Measurements from ENCODE around the gene SCG3. TPM values are rescaled to one million over a fixed set of nuclear protein-coding genes. Genes with fewer than 3 reads are reported as not detected.

Gene SCG3
- total and polyA plus RNA-seq, 4 donors: 0.15 TPM; not detected in 3

DNA sequence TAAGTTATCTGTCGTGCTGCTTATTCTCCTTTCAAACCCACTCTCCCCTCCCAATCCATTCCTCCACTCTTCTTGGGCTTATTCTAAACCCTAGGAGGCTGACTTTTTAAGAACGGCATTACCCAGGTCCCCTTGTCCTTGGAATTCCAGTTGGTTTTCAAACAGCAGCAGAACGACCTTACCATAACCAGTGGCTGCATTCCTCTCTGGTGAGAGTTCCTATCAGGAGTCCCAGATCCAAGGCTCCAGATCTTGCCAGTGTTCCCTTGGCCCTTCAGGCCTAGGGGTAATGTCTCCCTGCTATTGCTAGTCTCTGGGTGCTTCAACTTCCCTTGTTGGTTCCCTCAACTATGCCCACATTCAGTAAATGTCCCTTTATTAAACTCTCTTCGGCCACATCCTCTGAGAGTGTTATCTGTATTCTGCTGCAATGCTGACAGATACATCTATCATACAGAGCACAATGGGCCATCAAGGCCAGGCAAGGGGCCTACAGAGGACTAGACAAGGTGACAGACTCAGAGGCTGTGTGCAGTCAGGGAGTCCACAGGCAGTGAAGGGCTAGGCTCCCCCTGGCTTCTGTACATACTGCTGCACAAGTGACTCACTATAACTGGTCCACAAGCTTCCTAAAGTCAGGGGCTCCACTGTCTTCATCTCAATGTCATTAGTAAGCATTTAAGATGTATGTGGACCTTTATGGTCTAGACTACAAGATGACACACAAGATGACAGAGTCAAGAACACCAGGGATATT, 46.0 kb downstream of the SCG3 start:
- Histone ChIP-seq H3K27ac (ENCODE audit: low read depth in 1 of 2, low read length in 2 of 2) (no peak overlapping the region), H3K27me3 (ENCODE audit: control insufficient read depth in 1 of 2, insufficient read depth in 2 of 2, low read length in 1 of 2) (no peaks in the 10 kb centered on the region), H3K4me1 (ENCODE audit: control insufficient read depth in 1 of 2, insufficient read depth in 2 of 2, low read length in 2 of 2) (peaks cover 2% of the 10 kb centered on the region in 2 donors), H3K4me3 (ENCODE audit: low read length in 2 of 2) (no peak overlapping the region), H3K9me3 (ENCODE audit: control insufficient read depth, low read length) (no peaks in the 10 kb centered on the region), H3K36me3 (ENCODE audit: control insufficient read depth in 1 of 2, insufficient read depth in 2 of 2, low read length in 1 of 2) (no peaks in the 10 kb centered on the region)
- intact Hi-C loops (cut with DNase I): no loop called here
- no peak for ATAC-seq (ENCODE audit: low FRiP score)
- 80 to 85% methylated on average over 4 of the region's 4 CpGs for WGBS, 2 donors
- DNase-seq: no peak

DNA sequence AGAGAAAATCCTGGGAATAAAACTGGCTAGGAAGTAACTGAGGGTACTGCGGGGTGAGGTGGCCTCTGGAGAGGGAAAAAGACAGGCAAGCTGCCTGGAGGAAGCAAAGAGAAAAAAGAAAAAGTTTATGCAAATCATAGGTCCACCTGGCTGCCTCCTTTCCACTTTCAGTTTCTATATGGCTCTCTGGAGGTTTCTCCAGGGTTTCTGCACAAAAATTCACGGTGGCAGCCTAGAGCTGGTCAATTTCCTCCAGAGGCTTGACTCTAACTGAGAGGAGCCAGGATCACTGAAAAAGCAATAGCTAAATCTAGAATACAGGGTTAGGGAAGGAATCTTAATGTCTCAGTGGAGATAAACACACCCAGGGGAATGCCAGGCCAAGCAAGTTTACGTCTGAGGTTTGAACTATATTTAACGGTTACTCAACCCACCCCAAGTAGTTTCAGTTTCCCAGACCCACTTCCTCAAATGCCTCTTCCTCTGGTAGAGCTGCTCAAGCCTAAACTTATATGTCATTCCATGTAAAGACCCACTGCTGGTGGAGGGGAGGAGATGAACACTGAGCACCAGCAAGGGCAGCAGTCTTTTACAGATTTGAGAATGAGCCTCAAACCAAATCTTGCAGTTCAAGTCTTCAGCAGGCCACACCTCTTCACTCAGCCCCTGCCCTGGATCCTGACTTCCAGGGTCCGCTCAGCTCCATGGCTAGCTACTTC, 50.4 kb downstream of the SCG3 start:
- intact Hi-C loops (cut with DNase I): no loop called here
- no peaks in the 10 kb centered on the region for H3K36me3 ChIP-seq (ENCODE audit: control insufficient read depth in 1 of 2, insufficient read depth in 2 of 2, low read length in 1 of 2)
- no peaks in the 10 kb centered on the region for H3K9me3 ChIP-seq (ENCODE audit: control insufficient read depth, low read length)
- peaks cover 2% of the 10 kb centered on the region in 2 donors for H3K4me1 ChIP-seq (ENCODE audit: control insufficient read depth in 1 of 2, insufficient read depth in 2 of 2, low read length in 2 of 2)
- ATAC-seq (ENCODE audit: low FRiP score) (peak; percentile 69), DNase-seq (no peak)
- no peaks in the 10 kb centered on the region for H3K27me3 ChIP-seq (ENCODE audit: control insufficient read depth in 1 of 2, insufficient read depth in 2 of 2, low read length in 1 of 2)
- 29 to 30% methylated on average over 5 of the region's 5 CpGs for WGBS, 2 donors
- H3K4me3 ChIP-seq (ENCODE audit: low read length in 2 of 2): peak overlapping the region in 1 of 2 donors; percentile 43
- H3K27ac ChIP-seq (ENCODE audit: low read depth in 1 of 2, low read length in 2 of 2): peak overlapping the region; percentile 33 to 49

DNA sequence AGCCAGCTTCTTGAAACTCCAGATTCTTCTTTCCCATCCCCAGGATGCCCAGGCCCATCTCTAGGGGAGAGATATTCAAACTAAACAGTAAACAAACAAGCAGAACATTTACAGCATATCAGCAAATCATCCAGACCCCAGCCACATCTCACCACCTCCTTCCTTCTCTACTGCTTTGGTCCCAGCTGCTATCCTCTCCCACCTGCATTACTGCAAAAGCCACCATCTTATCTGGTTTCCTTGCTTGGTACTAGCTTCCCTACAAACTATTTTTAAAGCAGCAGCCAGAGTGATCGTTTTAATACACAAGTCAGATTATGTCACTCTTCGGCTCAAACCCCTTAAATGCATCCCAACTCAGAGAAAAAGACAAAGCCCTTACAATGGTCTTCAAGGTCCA, 51.3 kb downstream of the SCG3 start:
- Histone ChIP-seq H3K27ac (ENCODE audit: low read depth in 1 of 2, low read length in 2 of 2) (no peak overlapping the region), H3K4me3 (ENCODE audit: low read length in 2 of 2) (no peak overlapping the region), H3K4me1 (ENCODE audit: control insufficient read depth in 1 of 2, insufficient read depth in 2 of 2, low read length in 2 of 2) (peaks cover 2% of the 10 kb centered on the region in 2 donors), H3K9me3 (ENCODE audit: control insufficient read depth, low read length) (no peaks in the 10 kb centered on the region), H3K27me3 (ENCODE audit: control insufficient read depth in 1 of 2, insufficient read depth in 2 of 2, low read length in 1 of 2) (no peaks in the 10 kb centered on the region), H3K36me3 (ENCODE audit: control insufficient read depth in 1 of 2, insufficient read depth in 2 of 2, low read length in 1 of 2) (no peaks in the 10 kb centered on the region)
- DNase-seq: no peak
- 73 to 81% methylated on average over 2 of the region's 2 CpGs for WGBS, 2 donors
- ATAC-seq (ENCODE audit: low FRiP score): no peak
- intact Hi-C loops (cut with DNase I): no loop called here

DNA sequence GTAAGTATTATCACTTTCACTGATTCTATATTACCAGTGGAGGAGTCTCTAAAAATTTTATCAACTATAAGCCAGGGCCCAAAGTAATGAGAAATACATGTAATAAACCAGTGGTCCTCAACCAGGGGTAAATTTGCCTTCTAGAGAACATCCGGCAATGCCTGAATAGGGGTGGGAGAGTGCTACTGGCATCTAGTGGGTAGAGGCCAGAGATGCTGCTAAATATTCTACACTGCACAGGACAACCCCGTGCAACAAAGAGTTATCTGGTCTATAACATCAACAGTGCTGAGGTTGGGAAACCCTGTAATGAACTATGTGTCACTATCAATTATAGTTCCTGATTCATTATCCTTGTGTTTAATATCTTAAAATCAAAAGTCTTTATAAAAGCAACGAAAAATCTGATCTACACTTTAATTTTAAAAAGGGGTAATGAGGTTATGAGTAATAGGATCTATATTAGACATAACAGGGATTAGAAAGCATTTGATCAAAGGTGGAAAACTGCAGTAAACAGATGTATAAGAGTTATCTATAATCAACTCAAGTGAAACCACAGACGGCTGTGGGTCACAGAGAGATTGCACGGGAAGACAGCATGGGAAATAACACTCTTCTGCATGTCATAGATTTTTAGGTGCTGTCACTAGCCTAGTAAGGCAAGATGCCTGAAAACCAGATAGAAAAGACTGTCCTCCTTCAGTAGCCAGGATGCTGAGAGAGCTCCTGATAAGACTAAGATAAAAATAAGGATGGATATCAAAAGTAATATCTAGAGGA, 54.1 kb downstream of the SCG3 start:
- intact Hi-C loops (cut with DNase I): no loop called here
- no peak overlapping the region for H3K27ac ChIP-seq (ENCODE audit: low read depth in 1 of 2, low read length in 2 of 2)
- peaks cover 2% of the 10 kb centered on the region in 2 donors for H3K4me1 ChIP-seq (ENCODE audit: control insufficient read depth in 1 of 2, insufficient read depth in 2 of 2, low read length in 2 of 2)
- DNase-seq: no peak
- WGBS, 2 donors: 89 to 90% methylated on average over 5 of the region's 5 CpGs
- no peaks in the 10 kb centered on the region for H3K27me3 ChIP-seq (ENCODE audit: control insufficient read depth in 1 of 2, insufficient read depth in 2 of 2, low read length in 1 of 2)
- H3K9me3 ChIP-seq (ENCODE audit: control insufficient read depth, low read length): no peaks in the 10 kb centered on the region
- no peaks in the 10 kb centered on the region for H3K36me3 ChIP-seq (ENCODE audit: control insufficient read depth in 1 of 2, insufficient read depth in 2 of 2, low read length in 1 of 2)
- no peak overlapping the region for H3K4me3 ChIP-seq (ENCODE audit: low read length in 2 of 2)
- ATAC-seq (ENCODE audit: low FRiP score): no peak

DNA sequence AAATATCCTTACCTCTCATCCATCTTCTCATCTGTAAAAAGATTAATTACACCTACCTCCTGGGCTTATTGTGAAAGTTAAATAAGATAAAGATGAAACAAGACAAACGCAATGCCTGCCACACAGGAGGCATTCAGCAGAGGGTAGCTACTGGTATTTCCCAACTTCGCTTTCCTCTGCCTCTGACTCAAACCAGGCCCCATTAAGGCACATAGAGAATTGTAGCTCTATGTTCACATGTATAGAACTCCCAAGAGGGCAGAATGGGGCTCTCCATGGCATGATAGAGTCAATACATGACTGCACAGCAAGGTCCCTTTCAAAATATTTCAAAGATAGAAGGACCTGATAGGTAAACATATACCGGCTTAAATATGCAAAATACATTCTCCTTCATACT, 54.8 kb downstream of the SCG3 start:
- 86 to 89% methylated on average over 3 of the region's 3 CpGs for WGBS, 2 donors
- H3K4me3 ChIP-seq (ENCODE audit: low read length in 2 of 2): peak overlapping the region in 1 of 2 donors; percentile 98
- ATAC-seq (ENCODE audit: low FRiP score) (no peak), DNase-seq (no peak)
- intact Hi-C loops (cut with DNase I): no loop called here
- no peaks in the 10 kb centered on the region for H3K9me3 ChIP-seq (ENCODE audit: control insufficient read depth, low read length)
- peaks cover 2% of the 10 kb centered on the region in 2 donors for H3K4me1 ChIP-seq (ENCODE audit: control insufficient read depth in 1 of 2, insufficient read depth in 2 of 2, low read length in 2 of 2)
- no peaks in the 10 kb centered on the region for H3K27me3 ChIP-seq (ENCODE audit: control insufficient read depth in 1 of 2, insufficient read depth in 2 of 2, low read length in 1 of 2)
- no peak overlapping the region for H3K27ac ChIP-seq (ENCODE audit: low read depth in 1 of 2, low read length in 2 of 2)
- no peaks in the 10 kb centered on the region for H3K36me3 ChIP-seq (ENCODE audit: control insufficient read depth in 1 of 2, insufficient read depth in 2 of 2, low read length in 1 of 2)

DNA sequence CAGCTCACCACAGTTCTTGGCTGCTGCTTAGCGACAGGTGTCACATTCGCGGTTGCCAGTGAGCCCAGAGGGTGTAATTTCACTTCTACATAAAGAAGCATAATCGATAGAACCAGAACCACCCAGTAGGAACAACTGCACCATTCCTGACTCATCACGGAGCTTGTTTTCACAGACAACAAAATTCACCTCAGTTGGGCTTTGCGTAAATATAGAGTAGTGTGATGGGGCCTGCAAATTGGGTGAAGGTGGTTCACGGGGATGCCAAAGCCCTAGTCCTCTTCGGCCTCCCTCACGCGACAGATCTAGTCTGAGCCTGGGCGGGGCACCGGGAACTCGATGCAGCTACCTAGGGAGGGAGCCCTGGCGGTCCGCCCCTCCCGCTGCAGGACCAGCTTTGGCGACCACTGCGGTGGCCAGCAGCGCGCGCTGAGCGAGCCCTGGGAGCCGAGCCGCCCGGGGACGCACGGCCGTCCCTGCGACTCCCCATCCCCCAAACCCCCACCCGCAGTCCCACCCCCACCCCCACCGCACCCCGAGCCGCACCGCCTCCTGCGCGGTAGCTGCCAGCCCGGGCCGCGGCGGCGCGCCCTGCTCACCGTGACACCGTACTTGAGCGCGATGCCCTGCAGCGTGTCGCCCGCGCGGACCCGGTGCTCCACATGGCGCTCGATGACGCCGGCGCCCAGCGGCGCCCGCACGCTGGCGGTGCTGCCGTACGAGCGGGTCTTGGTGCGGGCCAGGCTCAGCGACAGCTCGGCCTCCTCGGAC, 55.6 kb downstream of the SCG3 start:
- Histone ChIP-seq H3K9me3 (ENCODE audit: control insufficient read depth, low read length) (no peaks in the 10 kb centered on the region), H3K36me3 (ENCODE audit: control insufficient read depth in 1 of 2, insufficient read depth in 2 of 2, low read length in 1 of 2) (no peaks in the 10 kb centered on the region), H3K4me1 (ENCODE audit: control insufficient read depth in 1 of 2, insufficient read depth in 2 of 2, low read length in 2 of 2) (peaks cover 0 to 2% of the 10 kb centered on the region in 2 donors), H3K27me3 (ENCODE audit: control insufficient read depth in 1 of 2, insufficient read depth in 2 of 2, low read length in 1 of 2) (no peaks in the 10 kb centered on the region), H3K4me3 (ENCODE audit: low read length in 2 of 2) (peak overlapping the region; percentile 82 to 98), H3K27ac (ENCODE audit: low read depth in 1 of 2, low read length in 2 of 2) (peak overlapping the region in 1 of 2 donors; percentile 69)
- 5 to 16% methylated on average over 29 to 69 of the region's 69 CpGs for WGBS, 2 donors
- ATAC-seq (ENCODE audit: low FRiP score) (peak; percentile 65), DNase-seq (peak; percentile 59 to 80)
- intact Hi-C loops (cut with DNase I): no loop called here

DNA sequence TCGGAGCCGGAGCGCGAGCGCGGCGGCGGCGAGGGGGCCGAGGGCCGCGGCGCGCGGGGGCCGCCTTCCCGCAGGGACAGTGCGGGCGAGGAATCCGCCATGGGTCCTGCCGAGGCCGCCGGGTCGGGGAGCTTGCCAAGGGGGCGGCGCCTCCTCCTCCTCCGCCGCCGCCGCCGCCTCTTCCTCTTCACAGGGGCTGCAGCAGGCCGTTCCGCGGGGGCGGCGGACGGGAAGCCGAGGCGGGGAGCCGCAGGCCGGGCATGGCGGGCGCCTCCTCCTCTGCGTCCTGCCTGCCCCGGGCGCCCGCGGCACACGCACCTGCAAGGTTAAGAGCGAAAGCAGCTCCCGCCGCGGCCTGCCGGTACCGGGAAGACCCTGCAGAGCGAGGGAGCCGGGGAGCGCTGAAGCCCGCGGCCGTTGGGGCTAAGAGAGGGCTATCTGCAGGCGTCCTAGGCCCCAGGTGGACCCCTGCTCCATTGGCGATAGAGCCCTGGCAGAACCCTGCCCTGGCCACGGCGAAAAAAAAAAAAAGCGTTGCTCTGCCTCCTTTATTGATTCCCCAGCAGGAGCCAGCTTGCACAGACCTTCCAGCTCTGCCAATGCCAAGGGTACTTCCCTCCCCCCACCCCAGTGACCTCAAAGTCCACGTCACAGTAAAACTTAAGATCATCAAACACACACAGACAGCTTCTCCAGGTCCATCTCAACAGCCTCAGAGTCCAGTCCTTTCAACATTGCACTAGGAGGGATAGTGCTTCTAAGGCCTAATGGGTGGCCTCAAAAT, 56.4 kb downstream of the SCG3 start, which contains the start of gene LYSMD2:
Gene LYSMD2, minus strand, starts transcription at position 134 of the 784 bp plus-strand sequence. Its CDS starts 33 bp downstream, at position 101.
- Histone ChIP-seq H3K4me3 (ENCODE audit: low read length in 2 of 2) (peak within 1 kb of the TSS; percentile 82 to 98), H3K4me1 (ENCODE audit: control insufficient read depth in 1 of 2, insufficient read depth in 2 of 2, low read length in 2 of 2) (no peaks in the 10 kb centered on the region), H3K27me3 (ENCODE audit: control insufficient read depth in 1 of 2, insufficient read depth in 2 of 2, low read length in 1 of 2) (no peaks in the 10 kb centered on the region), H3K27ac (ENCODE audit: low read depth in 1 of 2, low read length in 2 of 2) (peak within 1 kb of the TSS in 1 of 2 donors; percentile 69), H3K9me3 (ENCODE audit: control insufficient read depth, low read length) (no peaks in the 10 kb centered on the region), H3K36me3 (ENCODE audit: control insufficient read depth in 1 of 2, insufficient read depth in 2 of 2, low read length in 1 of 2) (no peaks in the 10 kb centered on the region)
- DNase-seq (peak; percentile 89 to 94), ATAC-seq (ENCODE audit: low FRiP score) (peak; percentile 86)
- intact Hi-C loops (cut with DNase I): no loop called here
- 0 to 1% methylated on average over 42 to 67 of the region's 67 CpGs for WGBS, 2 donors
